A549 treated with RU486 at 1 μM for 4 hours (cell line): ENCODE data around the gene UTF1. TPM values are rescaled to one million over a fixed set of nuclear protein-coding genes. Genes with fewer than 3 reads are reported as not detected.

Source experiments
- total RNA-seq: library from RNA; stranded (reverse); fragments of 200-300 nt; extraction: Qiagen RNA extraction; gene quantifications from 5 replicates; pipeline ENCODE4 v1.2.3, GENCODE V29; 2022; ENCODE audit warnings: low read depth

The UTF1 gene
- 0.08 to 0.16 TPM (median 0.16 TPM) in 3 of 5 replicates, not detected in the others for total RNA-seq

GRCh38 chr10:133230044-133230361 is at the start of gene UTF1:
Gene UTF1, plus strand, starts transcription at chr10:133230217. Its CDS starts 72 bp downstream, at chr10:133230289.

GRCh38 chr10:133237588-133238465 is 7.8 kb downstream of the UTF1 start, which contains the start of gene VENTX:
Gene VENTX, plus strand, starts transcription at chr10:133237855. Its CDS starts 60 bp downstream, at chr10:133237915.

GRCh38 chr10:133276435-133277201 is 46.6 kb downstream of the UTF1 start, which contains the start of gene ADAM8:
Gene ADAM8, minus strand, starts transcription at chr10:133276868. Its CDS starts 51 bp downstream, at chr10:133276817.

Other genes starting within 250 kb of the UTF1 start
- 0.02 to 0.07 TPM in 2 of 5 replicates, not detected in the others for gene ADGRA1, start 142.3 kb upstream of the UTF1 start, total RNA-seq
- gene KNDC1, start 70.0 kb upstream of the UTF1 start, total RNA-seq = 0.77 to 2.4 TPM (median 0.94 TPM) in 5 replicates
- gene VENTX, start 7.6 kb downstream of the UTF1 start, total RNA-seq = not detected in 5 replicates
- gene ADAM8, start 46.7 kb downstream of the UTF1 start, total RNA-seq = 1.3 to 4.3 TPM (median 3.7 TPM) in 5 replicates
- gene TUBGCP2, start 78.7 kb downstream of the UTF1 start, total RNA-seq = 32.0 to 44.5 TPM (median 43.6 TPM) in 5 replicates
- gene ZNF511, start 78.7 kb downstream of the UTF1 start, total RNA-seq = 66.0 to 79.6 TPM (median 70.4 TPM) in 5 replicates
- 0.54 to 1.3 TPM (median 0.72 TPM) in 5 replicates for gene CALY, start 106.7 kb downstream of the UTF1 start, total RNA-seq
- gene PRAP1, start 117.2 kb downstream of the UTF1 start, total RNA-seq = 0.15 to 0.84 TPM (median 0.29 TPM) in 3 of 5 replicates, not detected in the others
- gene FUOM, start 127.8 kb downstream of the UTF1 start, total RNA-seq = 10.7 to 19.0 TPM (median 13.1 TPM) in 5 replicates
- gene ECHS1, start 143.1 kb downstream of the UTF1 start, total RNA-seq = 132 to 169 TPM (median 145 TPM) in 5 replicates
- 1.5 to 2.2 TPM (median 1.8 TPM) in 5 replicates for gene PAOX, start 149.0 kb downstream of the UTF1 start, total RNA-seq
- gene MTG1, start 163.9 kb downstream of the UTF1 start, total RNA-seq = 38.1 to 53.7 TPM (median 51.4 TPM) in 5 replicates
- 0.11 to 0.28 TPM (median 0.15 TPM) in 5 replicates for gene SPRN, start 194.4 kb downstream of the UTF1 start, total RNA-seq
- 0.06 to 0.27 TPM (median 0.22 TPM) in 5 replicates for gene SCART1, start 223.7 kb downstream of the UTF1 start, total RNA-seq